Measurements from ENCODE around the gene ANAPC16. TPM values are rescaled to one million over a fixed set of nuclear protein-coding genes. Genes with fewer than 3 reads are reported as not detected.
"Not testable (repeated sequence)": the region's sequence is repeated elsewhere in the genome, so short reads cannot be mapped to it uniquely, and the experiment has no call there.

Gene ANAPC16
- total and polyA plus RNA-seq, 11 donors: 124 to 242 (median 179) TPM

DNA sequence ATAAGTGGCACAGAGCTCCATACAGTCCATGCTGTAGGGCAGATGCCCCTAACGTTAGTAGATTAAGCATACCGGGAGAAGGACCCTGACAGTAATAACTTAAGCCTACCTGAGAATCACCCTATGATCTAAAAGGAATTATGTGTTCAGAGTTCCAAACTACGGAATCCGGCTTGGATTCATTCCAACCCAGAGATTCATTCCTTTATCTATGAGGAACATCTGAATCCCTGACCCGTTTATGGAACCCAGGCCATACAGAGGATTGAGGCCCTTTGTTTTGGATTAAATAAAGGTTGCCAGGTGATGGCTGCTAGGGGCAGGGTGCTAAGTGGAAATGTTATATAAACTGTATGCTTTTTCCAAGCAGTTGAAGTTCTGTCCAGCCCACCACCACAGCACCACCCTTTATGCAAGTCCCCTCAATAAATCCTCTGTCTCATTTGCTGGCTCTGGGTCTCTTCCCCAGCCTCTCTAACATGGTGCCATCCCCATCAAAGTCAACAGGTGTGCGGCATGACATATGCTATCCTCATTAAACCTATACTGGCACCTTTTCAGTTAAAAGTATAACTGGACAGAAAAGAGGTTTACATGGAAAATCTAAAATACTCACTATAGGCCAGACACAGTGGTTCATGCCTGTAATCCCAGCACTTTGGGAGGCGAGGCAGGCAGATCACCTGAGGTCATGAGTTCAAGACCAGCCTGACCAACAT is 9.1 kb upstream of the ANAPC16 start:
- H3K4me3 ChIP-seq: no peak overlapping the region
- ATAC-seq: no peak
- no peaks in the 10 kb centered on the region for H3K27me3 ChIP-seq
- H3K4me1 ChIP-seq: peaks cover 0 to 9% (median 0%) of the 10 kb centered on the region in 12 donors
- intact Hi-C loops (cut with DNase I): loop anchor here in 2 of 10 donors (5.0 to 10.0 kb wide), 2 partner anchors 39 to 72 kb away; no protein-coding TSS in a partner anchor
- no peak for DNase-seq
- H3K9me3 ChIP-seq: no peaks in the 10 kb centered on the region
- whole genome bisulfite sequencing, 4 donors: 84 to 88% (median 86%) methylated on average over 7 of the region's 7 CpGs
- H3K27ac ChIP-seq: no peak overlapping the region
- H3K36me3 ChIP-seq: peaks cover 0 to 98% (median 85%) of the 10 kb centered on the region in 9 donors
- TF ChIP-seq CTCF (IDR thresholded peaks at IDR 0.05) (no peak), POLR2A (IDR thresholded peaks at IDR 0.05) (no peak)

GRCh38 chr10:72208526-72208925 is 7.3 kb upstream of the ANAPC16 start:
- H3K9me3 ChIP-seq, H3K4me3 ChIP-seq, H3K27ac ChIP-seq, ATAC-seq, DNase-seq, H3K4me1 ChIP-seq, H3K27me3 ChIP-seq: not testable (repeated sequence)
- WGBS, 4 donors: 63 to 74% (median 69%) methylated on average over 2 of the region's 2 CpGs
- intact Hi-C loops (cut with DNase I): loop anchor here in 2 of 10 donors (5.0 to 10.0 kb wide), 2 partner anchors 41 to 74 kb away; no protein-coding TSS in a partner anchor
- peaks cover 0 to 95% (median 82%) of the 10 kb centered on the region in 9 donors for H3K36me3 ChIP-seq

- ATAC-seq, DNase-seq, H3K9me3 ChIP-seq, H3K27me3 ChIP-seq, H3K27ac ChIP-seq, H3K4me3 ChIP-seq: not testable (repeated sequence)
- 91 to 94% (median 93%) methylated on average over 11 of the region's 11 CpGs for WGBS, 4 donors
- intact Hi-C loops (cut with DNase I): loop anchor here in 4 of 10 donors (5.0 to 10.0 kb wide), 3 partner anchors 77 to 157 kb away; no protein-coding TSS in a partner anchor
- Histone ChIP-seq H3K4me1 (peaks cover 0 to 23% (median 13%) of the 10 kb centered on the region in 12 donors), H3K36me3 (peaks cover 0 to 69% (median 64%) of the 10 kb centered on the region in 9 donors)
Observed at GRCh38 chr10:72211381-72211780, 4.4 kb upstream of the ANAPC16 start.

DNA sequence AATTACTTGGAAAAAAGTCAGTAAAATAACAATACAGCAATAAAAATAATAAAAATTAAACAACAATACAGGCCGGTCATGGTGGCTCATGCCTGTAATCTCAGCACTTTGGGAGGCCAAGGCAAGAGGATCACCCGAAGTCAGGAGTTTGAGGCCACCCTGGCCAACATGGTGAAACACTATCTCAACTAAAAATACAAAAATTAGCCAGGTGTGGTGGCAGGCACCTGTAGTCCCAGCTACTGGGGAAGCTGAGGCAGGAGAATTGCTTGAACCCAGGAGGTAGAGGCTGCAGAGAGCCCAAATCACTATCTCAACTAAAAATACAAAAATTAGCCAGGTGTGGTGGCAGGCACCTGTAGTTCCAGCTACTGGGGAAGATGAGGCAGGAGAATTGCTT is 4.0 kb upstream of the ANAPC16 start:
- Histone ChIP-seq H3K4me1 (peaks cover 0 to 26% (median 16%) of the 10 kb centered on the region in 12 donors), H3K36me3 (peaks cover 0 to 65% (median 60%) of the 10 kb centered on the region in 9 donors)
- H3K4me3 ChIP-seq, H3K27ac ChIP-seq, DNase-seq, H3K27me3 ChIP-seq, ATAC-seq, H3K9me3 ChIP-seq: not testable (repeated sequence)
- 91 to 99% (median 97%) methylated on average over 2 of the region's 2 CpGs for WGBS, 4 donors
- intact Hi-C loops (cut with DNase I): loop anchor here in 4 of 10 donors (5.0 to 10.0 kb wide), 3 partner anchors 77 to 157 kb away; no protein-coding TSS in a partner anchor

DNA sequence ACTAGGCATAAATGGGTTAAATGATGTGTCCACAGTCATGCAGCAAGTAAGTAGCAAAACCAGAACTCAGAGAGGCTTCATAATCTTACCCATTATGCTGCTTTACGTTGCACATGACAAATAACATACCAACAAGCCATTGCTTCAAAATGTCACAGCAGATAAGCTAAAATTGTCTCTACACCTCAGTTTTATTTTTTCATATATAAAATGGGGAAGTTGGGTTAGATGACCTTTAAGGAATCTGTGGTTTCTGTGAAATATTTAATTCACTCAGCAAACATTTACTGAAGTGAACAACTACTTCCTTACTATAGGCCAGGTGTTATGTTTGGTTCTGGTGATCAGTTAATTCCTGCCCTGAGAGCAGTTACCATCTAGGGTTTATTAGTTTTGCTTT is 2.5 kb downstream of the ANAPC16 start:
- no peaks in the 10 kb centered on the region for H3K9me3 ChIP-seq
- H3K36me3 ChIP-seq: peaks cover 0 to 22% (median 16%) of the 10 kb centered on the region in 9 donors
- H3K4me3 ChIP-seq: peak overlapping the region in 1 of 12 donors; percentile 78
- 24 to 40% (median 36%) methylated on average over 1 of the region's 1 CpG for WGBS, 4 donors
- no peaks in the 10 kb centered on the region for H3K27me3 ChIP-seq
- TF ChIP-seq POLR2A (IDR thresholded peaks at IDR 0.05) (no peak), CTCF (IDR thresholded peaks at IDR 0.05) (no peak)
- ATAC-seq: no peak
- intact Hi-C loops (cut with DNase I): loop anchor here in 8 of 10 donors (5.0 to 10.0 kb wide), 6 partner anchors 84 to 256 kb away; partner anchors contain the start of gene CHST3 (in 1 of the 8)
- peaks cover 9 to 71% (median 46%) of the 10 kb centered on the region in 12 donors for H3K4me1 ChIP-seq
- peak overlapping the region in 11 of 12 donors; percentile 6 to 100 (median 56) for H3K27ac ChIP-seq
- DNase-seq: no peak
